A549 (cell line): ENCODE results near the gene VPS52. TPM values are rescaled to one million over a fixed set of nuclear protein-coding genes. Genes with fewer than 3 reads are reported as not detected.

Source experiments
- BCL3 ChIP-seq: fragments of >200 bp; sonication (Bioruptor Twin); formaldehyde crosslinking; IDR thresholded peaks from 3 replicates; pipeline ENCODE4 v1.6.1; 2016
- CHD2 ChIP-seq: fragments of 150-350 bp; IDR thresholded peaks from 2 replicates; pipeline ENCODE4 v1.6.1; 2014; ENCODE audit warnings: low read length; ENCODE audit not compliant: partially characterized antibody
- E2F6 ChIP-seq: IDR thresholded peaks from 2 replicates; pipeline ENCODE4 v1.6.1; 2012; ENCODE audit warnings: low read depth, borderline replicate concordance
- ELK1 ChIP-seq: fragments of 150-350 bp; IDR thresholded peaks from 2 replicates; pipeline ENCODE4 v1.6.1; 2014; ENCODE audit warnings: low read depth, mild to moderate bottlenecking, low read length
- ESRRA ChIP-seq: fragments of 150-350 bp; IDR thresholded peaks from 2 replicates; pipeline ENCODE4 v1.6.1; 2014; ENCODE audit warnings: mild to moderate bottlenecking, low read length, borderline replicate concordance
- FOSB ChIP-seq: fragments of 250-450 bp; sonication (Bioruptor Pico); IDR thresholded peaks from 2 replicates; pipeline ENCODE4 v1.5.0; 2020; ENCODE audit warnings: mild to moderate bottlenecking, moderate library complexity
- GATA3 ChIP-seq: IDR thresholded peaks from 2 replicates; pipeline ENCODE4 v1.6.1; 2012; ENCODE audit warnings: borderline replicate concordance
- HDAC2 ChIP-seq: fragments of 200-600 bp; sonication (generic); IDR thresholded peaks from 2 replicates; pipeline ENCODE4 v1.6.1; 2016
- HEYL ChIP-seq: fragments of 250-450 bp; sonication (Bioruptor Pico); IDR thresholded peaks from 2 replicates; pipeline ENCODE4 v1.8.0; 2021; ENCODE audit warnings: mild to moderate bottlenecking, moderate library complexity
- HMGXB4 ChIP-seq: fragments of 250-450 bp; sonication (Bioruptor Pico); IDR thresholded peaks from 2 replicates; pipeline ENCODE4 v1.5.0; 2021; ENCODE audit warnings: mild to moderate bottlenecking, moderate library complexity, borderline replicate concordance
- HOXA7 ChIP-seq: fragments of 250-450 bp; sonication (Bioruptor Pico); IDR thresholded peaks from 2 replicates; pipeline ENCODE4 v1.5.0; 2020; ENCODE audit warnings: mild to moderate bottlenecking, moderate library complexity
- HOXB5 ChIP-seq: fragments of 250-450 bp; sonication (Bioruptor Pico); IDR thresholded peaks from 2 replicates; pipeline ENCODE4 v1.5.0; 2020; ENCODE audit warnings: mild to moderate bottlenecking, moderate library complexity
- JUN ChIP-seq, 2 experiments: fragments of >200 bp; sonication (Bioruptor Twin); formaldehyde crosslinking; IDR thresholded peaks; 2 replicates in 1 of 2; 3 replicates in 1 of 2; pipeline ENCODE4 v1.6.1; 2016 to 2017
- KDM1A ChIP-seq: fragments of 200-600 bp; sonication (generic); IDR thresholded peaks from 2 replicates; pipeline ENCODE4 v1.6.1; 2016; ENCODE audit warnings: low read depth, mild to moderate bottlenecking
- MAX ChIP-seq: IDR thresholded peaks from 2 replicates; pipeline ENCODE4 v1.6.1; 2012
- MYC ChIP-seq: IDR thresholded peaks from 2 replicates; pipeline ENCODE4 v1.6.1; 2012; ENCODE audit warnings: mild to moderate bottlenecking, inconsistent platforms, low read length, improper control_type of control experiment, borderline replicate concordance
- NFE2L2 ChIP-seq: fragments of 150-350 bp; conservative IDR thresholded peaks from 2 replicates; pipeline ENCODE4 v1.6.1; 2014; ENCODE audit warnings: low read length
- NPAS2 ChIP-seq: fragments of 250-450 bp; sonication (Bioruptor Pico); IDR thresholded peaks from 2 replicates; pipeline ENCODE4 v1.8.0; 2022; ENCODE audit warnings: mild to moderate bottlenecking, moderate library complexity, borderline replicate concordance
- PBX3 ChIP-seq: IDR thresholded peaks from 2 replicates; pipeline ENCODE4 v1.6.1; 2012
- PHF8 ChIP-seq: fragments of 200-600 bp; sonication (generic); IDR thresholded peaks from 2 replicates; pipeline ENCODE4 v1.6.1; 2016; ENCODE audit warnings: low read depth, mild to moderate bottlenecking, antibody characterized with exemption, moderate library complexity, borderline replicate concordance
- POLR2AphosphoS2 ChIP-seq: conservative IDR thresholded peaks from 2 replicates; pipeline ENCODE4 v1.6.1; 2012; ENCODE audit warnings: low read length, improper control_type of control experiment, inconsistent platforms
- RARB ChIP-seq: fragments of 250-450 bp; sonication (Bioruptor Pico); IDR thresholded peaks from 2 replicates; pipeline ENCODE4 v1.8.0; 2021; ENCODE audit warnings: mild to moderate bottlenecking, moderate library complexity
- RCOR1 ChIP-seq: fragments of 150-350 bp; IDR thresholded peaks from 2 replicates; pipeline ENCODE4 v1.6.1; 2014; ENCODE audit warnings: antibody characterized with exemption, low read length, low read depth
- RNF2 ChIP-seq: fragments of 200-600 bp; sonication (generic); IDR thresholded peaks from 2 replicates; pipeline ENCODE4 v1.6.1; 2016; ENCODE audit warnings: low read depth, mild to moderate bottlenecking, antibody characterized with exemption, moderate library complexity, borderline replicate concordance
- SMC3 ChIP-seq: fragments of >200 bp; sonication (Bioruptor Twin); formaldehyde crosslinking; IDR thresholded peaks from 3 replicates; pipeline ENCODE4 v1.6.1; 2018; ENCODE audit warnings: inconsistent platforms
- SREBF2 ChIP-seq: fragments of 450-650 bp; IDR thresholded peaks from 2 replicates; pipeline ENCODE4 v1.6.1; 2014; ENCODE audit warnings: mild to moderate bottlenecking, moderate library complexity
- ZC3H11A ChIP-seq: fragments of 450-650 bp; IDR thresholded peaks from 2 replicates; pipeline ENCODE4 v1.6.1; 2014; ENCODE audit warnings: antibody characterized with exemption, mild to moderate bottlenecking
- ZNF302 ChIP-seq: fragments of 250-450 bp; sonication (Bioruptor Pico); IDR thresholded peaks from 2 replicates; pipeline ENCODE4 v1.9.0; 2021; ENCODE audit warnings: inconsistent platforms, mild to moderate bottlenecking, moderate library complexity
- ZSCAN20 ChIP-seq: fragments of 250-450 bp; sonication (Bioruptor Pico); IDR thresholded peaks from 2 replicates; pipeline ENCODE4 v1.8.0; 2022; ENCODE audit warnings: mild to moderate bottlenecking, moderate library complexity
- polyA plus RNA-seq, 4 experiments: library from polyadenylated mRNA; depleted of rRNA in 3 of 4; stranded (reverse); fragments of >200 nt; fragmentation: RNase III in 1 of 4; extraction: RNeasy Plus Mini Kit Qiagen cat#74134 plus additional on column Dnase treatment in 1 of 4; gene quantifications; 2 replicates in 3 of 4; 3 replicates in 1 of 4; pipeline ENCODE4 v1.2.3, GENCODE V29; 2011 to 2017

The VPS52 gene
- polyA plus RNA-seq, 2 of the 4 experiments (the other 2 are of a cell fraction) = 22.8 to 38.9 TPM

- TF ChIP-seq HMGXB4 = no peak
- no peak for TF ChIP-seq MAX
- no peak for TF ChIP-seq CHD2
- TF ChIP-seq ZSCAN20 (CRISPR knock-in tag) = no peak
- no peak for TF ChIP-seq MYC
- TF ChIP-seq HOXA7 = no peak
- TF ChIP-seq KDM1A = no peak
- TF ChIP-seq BCL3 = 0 out of 3 replicates have a peak, but pooled peaks have one; percentile 39
- TF ChIP-seq HEYL (CRISPR knock-in tag) = no peak
- TF ChIP-seq SMC3 = no peak
- no peak for TF ChIP-seq HDAC2
- TF ChIP-seq NPAS2 (CRISPR knock-in tag) = no peak
- no peak for TF ChIP-seq GATA3
- no peak for TF ChIP-seq RARB (CRISPR knock-in tag)
- no peak; the same call in 1 of the 2 replicates for TF ChIP-seq PBX3
- no peak; the same call in 1 of the 2 replicates for TF ChIP-seq PHF8
- peak; percentile 20; the same call in 1 of the 2 replicates for TF ChIP-seq ESRRA
- no peak for TF ChIP-seq ELK1
- TF ChIP-seq POLR2AphosphoS2 = no peak
- TF ChIP-seq E2F6 = no peak
- TF ChIP-seq RCOR1 = no peak
- TF ChIP-seq SREBF2 = no peak
- no peak for TF ChIP-seq NFE2L2
- no peak for TF ChIP-seq FOSB (CRISPR knock-in tag)
- no peak for TF ChIP-seq ZC3H11A
- TF ChIP-seq ZNF302 = no peak
- no peak for TF ChIP-seq RNF2
- TF ChIP-seq JUN (IDR thresholded peaks at IDR 0.05) = peak; percentile 53 to 68; a peak in 4 of 5 replicates
- TF ChIP-seq HOXB5 = no peak
Observed at GRCh38 chr6:33248932-33249731, 22.5 kb downstream of the VPS52 start (continued).
